Endodermal cell (in vitro differentiated cells): Measurements from ENCODE around the gene PTGER3. TPM values are rescaled to one million over a fixed set of nuclear protein-coding genes. Genes with fewer than 3 reads are reported as not detected.

Source experiments
- DNase-seq: peaks from one replicate; pipeline ENCODE4 v3.0.0-alpha.2; 2017
- H3K27ac ChIP-seq: 2 replicates; pipeline ENCODE4 v1.5.1; 2013; ENCODE audit warnings: mild to moderate bottlenecking, low read depth, low read length, moderate library complexity
- H3K27me3 ChIP-seq: 2 replicates; pipeline ENCODE4 v1.6.1; 2013; ENCODE audit warnings: mild to moderate bottlenecking, low read length, moderate library complexity; ENCODE audit not compliant: insufficient read depth, control insufficient read depth, poor library complexity, severe bottlenecking
- H3K36me3 ChIP-seq: 2 replicates; pipeline ENCODE4 v1.7.0; 2013; ENCODE audit warnings: mild to moderate bottlenecking, low read length, moderate library complexity; ENCODE audit not compliant: control insufficient read depth, insufficient read depth
- H3K4me1 ChIP-seq: one replicate; pipeline ENCODE4 v1.7.0; 2013; ENCODE audit warnings: low read length; ENCODE audit not compliant: control insufficient read depth, insufficient read depth
- H3K4me3 ChIP-seq: 2 replicates; pipeline ENCODE4 v1.5.1; 2013; ENCODE audit warnings: mild to moderate bottlenecking, low read length, moderate library complexity
- H3K9ac ChIP-seq: 2 replicates; pipeline ENCODE4 v1.6.1; 2013; ENCODE audit warnings: mild to moderate bottlenecking, low read length, moderate library complexity; ENCODE audit not compliant: poor library complexity, severe bottlenecking; ENCODE audit errors: extremely low read depth
- H3K9me3 ChIP-seq: 2 replicates; pipeline ENCODE4 v1.6.1; 2013; ENCODE audit warnings: mild to moderate bottlenecking, low read length, moderate library complexity; ENCODE audit not compliant: control insufficient read depth
- H3K27ac Mint-ChIP-seq: 2 replicates; pipeline ENCODE4 v1.8.0; 2020; ENCODE audit warnings: mixed read lengths
- H3K27me3 Mint-ChIP-seq: 2 replicates; pipeline ENCODE4 v1.8.0; 2021; ENCODE audit warnings: mild to moderate bottlenecking, mixed read lengths; ENCODE audit not compliant: insufficient read depth
- H3K36me3 Mint-ChIP-seq: 2 replicates; pipeline ENCODE4 v1.8.0; 2020; ENCODE audit warnings: low read depth, mixed read lengths
- H3K4me1 Mint-ChIP-seq: 2 replicates; pipeline ENCODE4 v1.8.0; 2020; ENCODE audit warnings: mixed read lengths
- H3K4me3 Mint-ChIP-seq: 2 replicates; pipeline ENCODE4 v1.8.0; 2020; ENCODE audit warnings: mild to moderate bottlenecking, moderate library complexity, mixed read lengths
- H3K9me3 Mint-ChIP-seq: 2 replicates; pipeline ENCODE4 v1.8.0; 2020; ENCODE audit warnings: mild to moderate bottlenecking, mixed read lengths
- CTCF ChIP-seq: fragments of 200-600 bp; sonication (generic); conservative IDR thresholded peaks from 2 replicates; pipeline ENCODE4 v1.5.0; 2021; ENCODE audit warnings: antibody characterized with exemption, mild to moderate bottlenecking
- WGBS, 2 experiments: methylation state at CpG; one replicate each; pipeline versions ENCODE4 v1.1.5 to v1.1.7; 2013; ENCODE audit warnings: missing lambda C conversion rate in 2 of 2, mixed read lengths in 1 of 2; ENCODE audit not compliant: insufficient coverage in 1 of 2, insufficient read length in 1 of 2; 5-methylcytosine and 5-hydroxymethylcytosine counted together
- total RNA-seq, 2 donors: library from RNA; stranded (reverse); fragmentation: NEBNext Ultra II Directional in 1 of 2; extraction: Animal tissue kit (Norgen Biotek cat#: 25700) in 1 of 2; gene quantifications; 2 replicates in 1 of 2; 3 replicates in 1 of 2; pipeline ENCODE4 v1.2.1, GENCODE V29; 2021

Gene PTGER3
- total RNA-seq, 2 donors from 2014 or later, result 0.13 to 0.18 TPM

GRCh38 chr1:71053758-71054157 is 6.1 kb upstream of the PTGER3 start:
- no peak for DNase-seq
- H3K27me3 ChIP-seq, result peaks cover 7% of the 10 kb centered on the region
- Mint-ChIP-seq H3K4me1 (no peaks in the 10 kb centered on the region), H3K9me3 (no peaks in the 10 kb centered on the region), H3K36me3 (peaks cover 2% of the 10 kb centered on the region), H3K27ac (no peak overlapping the region), H3K27me3 (peaks cover 24% of the 10 kb centered on the region), H3K4me3 (no peak overlapping the region)
- 76 to 93% methylated on average over 3 to 7 of the region's 7 CpGs for WGBS, 2 experiments
- no peak for TF ChIP-seq CTCF
- H3K4me1 ChIP-seq, result no peaks in the 10 kb centered on the region
- no peak overlapping the region for H3K9ac ChIP-seq
- no peak overlapping the region for H3K4me3 ChIP-seq
- H3K36me3 ChIP-seq, result peaks cover 22% of the 10 kb centered on the region
- H3K9me3 ChIP-seq, result no peaks in the 10 kb centered on the region
- H3K27ac ChIP-seq, result no peak overlapping the region

- H3K36me3 Mint-ChIP-seq, result peaks cover 2% of the 10 kb centered on the region
- no peak overlapping the region for H3K27ac Mint-ChIP-seq
- H3K27me3 Mint-ChIP-seq, result peaks cover 30% of the 10 kb centered on the region
- WGBS, 2 experiments, result 60 to 100% methylated on average over 1 of the region's 1 CpG
- Histone ChIP-seq H3K4me3 (no peak overlapping the region), H3K27me3 (peaks cover 13% of the 10 kb centered on the region), H3K9ac (no peak overlapping the region), H3K9me3 (no peaks in the 10 kb centered on the region), H3K27ac (no peak overlapping the region), H3K36me3 (peaks cover 19% of the 10 kb centered on the region), H3K4me1 (no peaks in the 10 kb centered on the region)
- H3K4me1 Mint-ChIP-seq, result peaks cover 2% of the 10 kb centered on the region
- H3K4me3 Mint-ChIP-seq, result no peak overlapping the region
- no peaks in the 10 kb centered on the region for H3K9me3 Mint-ChIP-seq
- DNase-seq, result no peak
- TF ChIP-seq CTCF, result no peak
Measured at GRCh38 chr1:71053146-71053545, 5.5 kb upstream of the PTGER3 start.

GRCh38 chr1:71049951-71050598 is 2.5 kb upstream of the PTGER3 start:
- Histone ChIP-seq H3K27ac (no peak overlapping the region), H3K9me3 (no peaks in the 10 kb centered on the region), H3K4me3 (no peak overlapping the region), H3K9ac (no peak overlapping the region), H3K36me3 (no peaks in the 10 kb centered on the region), H3K4me1 (no peaks in the 10 kb centered on the region), H3K27me3 (peaks cover 34% of the 10 kb centered on the region)
- H3K4me1 Mint-ChIP-seq, result peaks cover 7% of the 10 kb centered on the region
- peaks cover 58% of the 10 kb centered on the region for H3K27me3 Mint-ChIP-seq
- peaks cover 2% of the 10 kb centered on the region for H3K9me3 Mint-ChIP-seq
- WGBS, 2 experiments, result 0% methylated on average over 1 of the region's 1 CpG; no CpG with 5 or more reads in 1 of the 2 experiments
- DNase-seq, result peak; percentile 49
- H3K36me3 Mint-ChIP-seq, result no peaks in the 10 kb centered on the region
- H3K27ac Mint-ChIP-seq, result no peak overlapping the region
- peak; percentile 86 for TF ChIP-seq CTCF
- H3K4me3 Mint-ChIP-seq, result no peak overlapping the region
